HL-60/S4 treated with phorbol 12-myristate 13-acetate at 8.2 ng/mL for 4 days and 3 days (cell line): Measurements from ENCODE around the gene ACBD5.
"Not testable (repeated sequence)": the region's sequence is repeated elsewhere in the genome, so short reads cannot be mapped to it uniquely, and the experiment has no call there.

ENCODE experiments used
- in situ Hi-C: fragments of 300-500 bp; cut with MboI; formaldehyde crosslinking; loops from 2 replicates; pipeline ENCODE4 v1.15.0; 2022; ENCODE audit warnings: low sequenced_read_pairs

ACBD5 gene

DNA sequence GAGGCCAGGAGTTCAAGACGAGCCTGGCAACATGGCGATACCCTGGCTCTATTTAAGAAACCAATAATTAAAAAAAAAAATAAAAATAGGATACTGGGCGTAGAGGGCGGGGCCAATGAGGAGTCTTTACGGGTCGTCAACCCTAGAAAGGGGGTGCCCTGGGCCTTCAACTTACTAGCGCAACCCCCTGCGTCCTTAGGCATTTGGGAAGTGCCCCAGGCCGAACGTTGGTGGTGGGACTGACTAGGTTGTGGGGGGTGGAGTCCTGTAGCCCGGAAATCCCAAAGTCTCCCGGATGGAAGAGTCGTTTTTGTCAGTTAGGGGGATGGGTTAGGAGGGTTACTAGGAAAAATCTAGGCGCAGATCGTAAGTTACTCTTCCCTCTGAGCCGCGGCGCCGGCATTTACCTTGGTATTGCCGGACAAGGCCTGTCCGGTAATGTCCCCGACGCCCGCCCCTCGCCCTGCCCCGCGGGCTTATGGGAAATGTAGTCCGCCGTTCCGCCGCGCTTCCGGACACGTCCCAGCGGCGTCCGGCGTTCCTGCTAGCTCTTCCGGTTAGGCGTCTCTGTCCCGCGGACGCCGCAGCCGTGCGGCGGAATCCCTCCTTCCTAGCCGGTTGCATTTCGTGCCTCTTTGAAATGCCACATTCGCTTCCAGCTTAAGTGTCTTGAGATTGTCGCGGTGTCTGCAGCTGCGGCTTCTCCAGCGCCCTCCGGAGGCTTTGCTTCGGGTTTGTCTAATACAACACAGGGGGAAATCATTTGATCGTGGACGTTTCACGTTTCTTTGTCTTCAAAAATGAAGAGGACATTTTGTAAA lies 1.3 kb upstream of the ACBD5 start:
- in situ Hi-C loops = loop anchor here (25.0 kb wide), 1 partner anchor 120 kb away; no protein-coding TSS in a partner anchor

DNA sequence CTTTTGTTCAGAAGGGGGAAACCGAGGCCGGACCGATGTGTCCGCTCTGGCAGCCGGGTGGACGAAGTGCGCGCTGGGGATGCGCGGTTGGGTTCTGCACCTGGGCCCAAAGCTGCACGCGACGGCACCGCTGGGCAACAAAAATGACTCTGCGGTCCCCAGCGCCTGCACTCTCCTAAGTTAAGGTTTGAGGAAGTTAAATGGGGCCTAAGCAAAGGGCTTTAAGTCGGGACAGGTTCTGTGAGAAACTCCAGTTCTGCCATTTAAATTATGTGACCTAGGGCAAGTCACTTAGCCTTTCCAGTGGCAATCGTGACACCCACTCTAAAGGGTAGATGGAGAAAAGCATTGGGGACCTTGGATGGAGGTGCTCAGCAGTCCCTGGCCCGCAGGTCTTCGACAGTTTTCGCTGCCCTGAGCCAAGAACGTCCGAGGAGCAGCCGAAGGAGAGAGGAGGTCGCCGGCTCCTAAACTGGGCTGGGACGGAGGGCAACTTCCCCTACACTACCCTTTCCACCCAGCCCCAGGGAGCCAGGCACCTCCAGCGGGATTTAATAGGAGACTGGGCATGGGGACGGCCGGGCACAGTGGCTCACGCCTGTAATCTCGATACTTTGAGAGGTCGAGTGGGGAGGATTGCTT lies 534 bp upstream of the ACBD5 start:
- in situ Hi-C loops = loop anchor here (25.0 kb wide), 1 partner anchor 121 kb away; no protein-coding TSS in a partner anchor

DNA sequence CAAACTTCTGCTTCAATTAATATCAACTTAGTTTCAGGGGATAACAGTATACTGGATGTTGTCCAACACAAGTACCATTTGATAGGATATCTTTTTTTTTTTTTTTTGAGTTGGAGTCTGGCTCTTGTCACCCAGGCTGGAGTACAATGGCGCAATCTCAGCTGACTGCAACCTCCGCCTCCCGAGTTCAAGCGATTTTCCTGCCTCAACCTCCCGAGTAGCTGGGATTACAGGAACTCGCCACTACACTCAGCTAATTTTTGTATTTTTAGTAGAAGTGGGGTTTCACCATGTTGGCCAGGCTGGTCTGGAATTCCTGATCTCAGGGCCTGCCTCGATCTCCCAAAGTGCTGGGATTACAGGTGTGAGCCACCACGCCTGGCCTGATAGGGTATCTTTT lies 3.1 kb downstream of the ACBD5 start:
- in situ Hi-C loops = loop anchor here (25.0 kb wide), 1 partner anchor 125 kb away; no protein-coding TSS in a partner anchor

DNA sequence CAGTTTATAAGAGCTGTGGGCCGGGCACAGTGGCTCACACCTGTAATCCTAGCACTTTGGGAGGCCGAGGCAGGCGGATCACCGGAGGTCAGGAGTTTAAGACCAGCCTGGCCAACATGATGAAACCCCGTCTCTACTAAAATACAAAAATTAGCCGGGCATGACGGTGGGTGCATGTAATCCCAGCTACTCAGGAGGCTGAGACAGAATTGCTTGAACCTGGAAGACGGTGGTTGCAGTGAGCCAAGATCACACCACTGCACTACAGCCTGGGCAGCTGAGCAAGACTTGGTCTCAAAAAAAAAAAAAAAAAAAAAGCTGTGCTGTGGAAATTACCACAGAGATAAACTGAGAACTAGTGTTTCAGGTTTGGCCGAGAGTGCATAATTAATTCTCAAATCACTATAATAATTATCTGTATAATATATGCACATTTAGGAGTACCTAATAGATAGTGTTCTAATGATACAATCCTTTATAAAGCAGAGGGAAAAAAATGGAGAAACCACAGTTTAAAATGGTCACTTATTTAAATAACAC lies 3.9 kb downstream of the ACBD5 start:
- in situ Hi-C loops = loop anchor here (25.0 kb wide), 1 partner anchor 126 kb away; no protein-coding TSS in a partner anchor

DNA sequence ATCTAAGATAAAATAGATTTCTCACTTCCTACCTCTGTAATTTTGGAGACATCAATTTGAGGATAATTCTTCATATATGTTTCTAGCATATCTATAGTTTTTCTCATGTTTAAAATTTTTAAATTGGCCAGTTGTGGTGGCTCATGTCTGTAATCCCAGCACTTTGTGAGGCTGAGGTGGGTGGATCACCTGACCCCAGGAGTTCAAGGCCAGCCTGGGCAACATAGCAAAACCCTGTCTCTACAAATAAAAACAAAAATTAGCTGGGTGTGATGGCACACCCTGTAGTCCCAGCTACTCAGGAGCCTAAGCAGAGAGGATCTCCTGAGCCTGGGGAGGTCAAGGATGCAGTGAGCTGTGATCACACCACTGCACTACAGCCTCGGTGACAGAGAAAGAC lies 4.9 kb downstream of the ACBD5 start:
- in situ Hi-C loops = loop anchor here (25.0 kb wide), 1 partner anchor 127 kb away; no protein-coding TSS in a partner anchor

DNA sequence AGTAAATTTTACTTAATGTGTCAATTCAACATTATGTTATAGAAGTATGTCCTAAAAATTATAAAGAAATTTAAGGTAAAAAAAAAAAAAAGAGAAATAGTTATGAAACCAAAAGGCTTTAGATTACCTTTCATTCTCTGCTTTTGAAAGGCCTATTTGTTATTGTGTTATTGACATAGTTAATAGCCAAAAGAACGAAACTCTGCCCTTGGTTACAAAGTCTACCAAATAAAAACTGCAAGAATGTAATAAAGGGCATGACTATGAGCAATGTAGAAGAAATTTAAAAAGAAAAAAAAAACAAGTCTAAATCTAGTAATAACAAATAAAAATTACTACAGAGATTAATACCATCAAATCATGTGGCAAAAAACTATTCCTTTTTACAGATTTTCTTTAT lies 10.6 kb downstream of the ACBD5 start:
- in situ Hi-C loops = loop anchor here (25.0 kb wide), 1 partner anchor 132 kb away; no protein-coding TSS in a partner anchor

DNA sequence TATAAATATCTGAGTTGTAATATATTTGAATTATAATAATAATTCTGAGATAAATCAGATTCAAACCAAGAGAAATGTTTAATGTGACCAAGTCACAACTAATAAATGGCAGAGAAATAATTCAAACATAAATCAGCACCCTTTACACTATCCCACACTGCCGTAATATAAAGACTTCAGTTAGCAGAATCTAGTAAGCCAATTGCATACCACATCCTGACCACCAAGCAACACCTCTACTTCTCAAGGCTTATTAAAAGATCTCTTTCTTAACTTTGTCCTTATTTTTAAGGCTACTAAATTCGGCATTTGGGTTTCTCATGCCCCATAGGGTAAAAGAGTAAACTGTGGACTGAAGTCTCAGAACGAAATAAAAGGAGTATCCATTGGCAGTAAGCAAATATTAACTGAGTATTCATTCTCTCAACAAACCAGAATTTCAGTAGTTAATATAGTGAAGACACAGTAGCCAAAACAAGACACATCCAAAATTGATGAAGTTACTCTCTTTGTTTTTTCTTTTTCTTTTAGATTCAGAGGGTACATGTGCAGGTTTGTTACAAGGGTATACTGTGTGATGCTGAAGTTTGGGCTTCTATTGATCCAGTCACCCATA lies 14.8 kb downstream of the ACBD5 start:
- in situ Hi-C loops = loop anchor here (25.0 kb wide), 1 partner anchor 137 kb away; no protein-coding TSS in a partner anchor

DNA sequence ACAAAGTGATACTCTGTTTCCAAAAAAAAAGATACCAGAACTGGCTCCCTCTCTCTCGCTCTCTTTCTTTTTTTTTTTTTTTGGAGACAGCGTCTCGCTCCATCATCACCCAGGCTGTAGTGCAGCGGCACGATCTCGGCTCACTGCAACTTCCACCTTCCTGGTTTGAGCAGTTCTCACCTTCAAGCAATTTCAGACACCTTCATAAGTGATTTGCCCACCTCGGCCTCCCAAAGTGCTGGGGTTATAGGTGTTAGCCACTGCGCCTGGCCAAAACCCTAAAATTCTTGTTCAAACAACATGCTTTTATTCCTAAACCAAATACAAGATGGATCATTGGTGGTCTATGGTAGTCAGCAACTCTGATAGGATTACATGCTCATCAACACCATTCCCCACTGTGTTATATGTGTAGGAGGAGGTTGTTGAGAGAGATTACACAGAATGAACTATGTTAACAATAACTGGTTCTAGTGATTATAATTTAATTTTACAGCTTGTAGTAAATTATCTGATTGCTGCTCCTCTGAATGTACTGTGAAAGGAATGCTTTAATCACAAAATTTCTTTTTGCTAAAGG lies 15.5 kb downstream of the ACBD5 start:
- in situ Hi-C loops = loop anchor here (25.0 kb wide), 1 partner anchor 137 kb away; no protein-coding TSS in a partner anchor

DNA sequence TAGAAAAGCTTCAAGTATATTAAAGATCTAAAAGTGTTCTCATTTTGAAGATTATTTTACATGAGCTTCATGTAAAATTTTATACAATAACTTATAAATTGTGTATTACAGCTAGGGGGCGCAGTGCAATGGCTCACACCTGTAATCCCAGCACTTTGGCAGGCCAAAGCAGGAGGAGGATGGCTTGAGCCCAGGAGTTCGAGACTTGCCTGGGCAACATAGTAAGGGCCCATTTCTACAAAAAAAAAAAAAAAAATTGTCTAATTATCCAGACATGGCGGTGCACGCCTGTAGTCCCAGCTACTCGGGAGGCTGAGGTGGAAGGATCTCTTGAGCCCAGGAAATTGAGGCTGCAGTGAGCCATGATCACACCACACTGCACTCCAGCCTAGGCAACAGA lies 16.6 kb downstream of the ACBD5 start:
- in situ Hi-C loops = no loop called here

DNA sequence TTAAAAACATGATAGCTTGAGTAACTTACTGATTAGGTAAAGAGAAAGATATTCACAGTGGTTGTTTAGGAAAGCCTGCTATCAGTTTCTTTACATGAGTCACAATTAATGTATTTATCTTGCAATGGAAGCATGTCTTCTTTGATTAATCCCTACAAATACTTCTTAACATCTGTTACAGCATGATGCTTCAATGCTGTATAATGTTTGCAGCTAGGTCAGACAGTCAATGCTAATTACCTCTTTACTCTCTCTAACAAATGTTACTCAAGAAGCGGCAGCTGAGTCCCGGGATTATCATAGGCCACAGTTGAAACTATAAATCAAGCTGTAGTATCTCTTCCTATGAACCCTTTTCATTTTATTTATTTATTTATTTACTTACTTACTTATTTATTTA lies 33.2 kb downstream of the ACBD5 start:
- in situ Hi-C loops = no loop called here

DNA sequence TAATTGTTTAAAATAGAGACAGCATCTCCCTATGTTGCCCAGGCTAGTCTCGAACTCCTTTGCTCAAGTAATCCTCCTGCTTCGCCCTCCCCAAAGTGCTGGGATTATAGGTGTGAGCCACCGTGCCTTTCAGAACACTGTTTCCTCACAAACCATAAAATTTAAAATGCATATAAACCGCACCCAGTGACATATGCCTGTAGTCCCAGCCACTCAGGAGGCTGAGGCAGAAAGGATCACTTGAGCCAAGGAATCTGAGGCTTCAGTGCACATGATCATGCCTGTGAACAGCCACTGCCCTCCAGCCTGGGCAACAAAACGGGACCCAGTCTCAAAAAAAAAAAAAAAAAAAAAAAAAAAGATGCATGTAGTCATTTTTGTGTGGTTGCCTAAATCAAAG lies 36.8 kb downstream of the ACBD5 start:
- in situ Hi-C loops = no loop called here

DNA sequence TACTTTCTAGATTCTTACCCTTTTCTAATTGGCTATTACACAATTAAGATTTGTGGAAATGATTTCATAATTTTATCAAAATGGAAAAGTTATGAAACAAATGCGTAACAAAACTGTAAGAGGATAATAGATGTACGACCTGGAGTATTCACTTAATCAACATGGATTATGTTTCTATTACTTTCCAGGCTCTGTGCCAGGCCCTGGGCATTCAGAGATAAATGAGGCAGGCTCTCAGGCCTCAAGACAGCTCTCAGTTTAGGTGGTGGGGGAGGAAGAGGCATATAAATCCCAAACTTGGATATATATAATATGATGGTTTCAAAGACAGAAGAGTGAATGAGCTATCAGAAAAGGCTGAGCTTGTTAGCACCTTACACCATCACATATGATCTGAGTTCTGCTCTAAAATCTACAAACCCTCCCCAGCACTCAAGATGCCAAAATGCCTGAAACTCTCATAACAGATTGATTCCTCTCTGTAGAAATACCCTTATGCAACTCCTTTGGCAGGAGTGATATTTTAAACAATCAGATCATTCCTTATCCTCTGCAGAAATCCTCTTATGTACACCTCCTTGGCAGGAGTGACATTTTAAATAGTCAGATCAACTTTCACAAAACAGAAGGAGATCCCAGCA lies 42.5 kb downstream of the ACBD5 start:
- in situ Hi-C loops = no loop called here

DNA sequence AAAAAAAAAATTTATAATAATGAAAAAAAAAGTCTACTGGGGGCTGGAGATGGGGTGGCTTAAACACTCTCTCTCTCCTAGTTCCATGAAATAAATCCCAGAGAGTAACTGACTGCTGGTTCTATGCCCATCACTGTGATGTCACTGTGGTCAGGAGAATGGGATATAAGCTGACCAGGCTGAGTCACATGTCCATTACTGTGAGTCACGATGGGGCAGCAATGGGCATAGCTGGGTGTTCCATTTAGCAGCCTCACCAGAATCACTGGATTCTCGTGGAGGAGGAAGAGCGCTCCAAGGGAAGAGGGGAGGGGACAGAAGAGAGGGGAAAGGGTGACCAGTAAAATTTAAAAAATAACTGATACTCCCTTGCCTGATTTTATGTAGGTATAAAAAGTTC lies 48.3 kb downstream of the ACBD5 start:
- in situ Hi-C loops = no loop called here

DNA sequence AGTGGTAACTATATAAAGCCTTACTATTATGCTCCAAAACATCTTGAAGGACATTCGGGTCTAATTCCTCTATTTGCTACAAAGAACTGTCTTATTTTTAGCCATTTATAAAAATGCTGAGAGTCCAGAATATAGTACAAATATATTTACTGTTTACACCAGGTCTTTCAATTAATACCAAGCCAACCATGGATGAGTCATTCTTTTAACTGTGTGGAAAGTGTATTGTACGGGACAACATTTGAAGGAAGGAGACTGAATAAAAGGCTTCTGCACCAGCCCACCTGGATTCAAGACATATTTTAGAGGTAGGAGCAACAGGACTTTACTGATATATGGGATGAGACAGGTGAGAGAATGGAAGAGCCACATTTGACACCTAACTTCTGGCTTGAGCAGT lies 50.1 kb downstream of the ACBD5 start:
- in situ Hi-C loops = no loop called here

DNA sequence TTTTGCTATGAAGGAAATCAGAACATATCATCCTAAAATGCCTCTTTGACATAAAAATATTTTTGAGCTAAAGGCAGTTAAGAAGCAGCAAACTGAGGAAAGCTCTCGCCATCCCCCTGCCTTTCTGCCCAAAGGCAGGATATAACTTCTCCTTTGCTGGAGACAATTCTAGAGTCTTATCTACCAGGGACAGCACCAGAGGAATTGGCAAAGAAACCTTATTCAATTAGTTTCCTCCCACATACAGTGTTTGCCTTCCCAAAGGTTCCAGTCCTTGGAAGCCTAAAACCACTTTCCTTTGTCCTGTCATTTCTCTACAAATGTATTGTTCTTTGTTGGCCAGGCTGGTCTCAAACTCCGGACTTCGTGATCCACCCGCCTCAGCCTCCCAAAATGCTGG lies 51.7 kb downstream of the ACBD5 start:
- in situ Hi-C loops = no loop called here

DNA sequence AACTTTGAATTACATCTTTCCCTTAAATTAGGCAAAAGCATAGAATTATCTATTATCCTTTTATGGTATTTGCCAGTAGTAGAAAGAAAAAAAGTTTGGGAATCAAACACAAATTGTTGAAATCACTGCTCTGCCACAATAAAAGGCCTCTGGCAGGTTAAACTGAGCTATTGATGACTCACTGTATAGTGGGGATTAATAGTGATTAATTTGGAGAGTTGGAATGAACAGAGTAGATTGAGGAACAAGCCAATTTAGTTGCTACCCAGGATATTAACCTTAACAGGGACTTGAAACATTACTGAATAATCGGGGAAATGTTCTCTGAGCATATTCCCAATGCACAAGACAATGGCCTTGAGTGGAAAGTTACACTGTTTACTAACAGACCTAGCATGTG lies 52.3 kb downstream of the ACBD5 start:
- in situ Hi-C loops = no loop called here

DNA sequence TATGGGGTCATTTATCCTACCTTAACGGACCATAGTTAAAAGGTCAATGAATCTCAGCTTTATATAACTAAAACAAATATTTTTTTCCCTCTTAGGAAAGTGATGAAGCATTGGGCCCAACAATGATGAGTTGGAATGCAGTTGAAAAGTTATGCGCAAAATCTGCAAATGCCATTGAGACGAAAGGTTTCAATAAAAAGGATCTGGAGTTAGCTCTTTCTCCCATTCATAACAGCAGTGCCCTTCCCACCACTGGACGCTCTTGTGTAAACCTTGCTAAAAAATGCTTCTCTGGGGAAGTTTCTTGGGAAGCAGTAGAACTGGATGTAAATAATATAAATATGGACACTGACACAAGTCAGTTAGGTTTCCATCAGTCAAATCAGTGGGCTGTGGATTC lies 70.7 kb downstream of the ACBD5 start:
- in situ Hi-C loops = no loop called here

DNA sequence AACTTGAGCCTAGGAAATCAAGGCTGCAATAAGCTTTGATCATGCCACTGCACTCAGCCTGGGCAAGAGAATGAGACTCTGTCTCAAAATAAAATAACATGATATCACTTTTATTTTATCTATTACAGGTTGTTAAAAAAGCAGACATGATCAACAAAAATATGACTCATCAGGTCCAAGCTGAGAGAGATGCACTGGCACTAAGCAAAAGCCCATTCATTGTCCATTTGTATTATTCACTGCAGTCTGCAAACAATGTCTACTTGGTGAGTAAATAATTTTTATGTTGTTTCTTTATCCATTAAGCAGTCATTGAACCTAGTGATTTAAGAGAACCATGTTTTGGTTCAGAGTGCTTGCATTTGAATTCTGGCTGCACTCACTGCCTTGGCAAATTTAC lies 82.2 kb downstream of the ACBD5 start:
- in situ Hi-C loops = no loop called here

DNA sequence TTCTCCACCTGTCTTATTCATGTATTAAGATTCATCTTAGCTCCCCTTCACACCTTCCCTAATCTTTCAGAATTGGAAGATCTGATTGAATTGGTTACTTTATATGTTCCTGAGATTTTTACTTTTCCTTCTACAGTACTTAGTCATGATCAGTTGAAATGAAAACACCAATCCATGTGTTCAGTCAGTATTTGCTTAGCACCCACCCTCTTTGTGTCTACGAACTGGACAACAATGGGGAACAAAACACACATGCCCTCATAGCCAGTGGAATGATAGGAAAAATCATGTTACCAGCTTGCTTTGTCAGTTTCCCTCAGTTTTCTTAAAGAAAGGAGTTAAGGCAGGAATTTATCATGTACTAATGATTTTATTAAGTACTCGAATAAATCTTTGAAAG lies 83.4 kb downstream of the ACBD5 start:
- in situ Hi-C loops = no loop called here

DNA sequence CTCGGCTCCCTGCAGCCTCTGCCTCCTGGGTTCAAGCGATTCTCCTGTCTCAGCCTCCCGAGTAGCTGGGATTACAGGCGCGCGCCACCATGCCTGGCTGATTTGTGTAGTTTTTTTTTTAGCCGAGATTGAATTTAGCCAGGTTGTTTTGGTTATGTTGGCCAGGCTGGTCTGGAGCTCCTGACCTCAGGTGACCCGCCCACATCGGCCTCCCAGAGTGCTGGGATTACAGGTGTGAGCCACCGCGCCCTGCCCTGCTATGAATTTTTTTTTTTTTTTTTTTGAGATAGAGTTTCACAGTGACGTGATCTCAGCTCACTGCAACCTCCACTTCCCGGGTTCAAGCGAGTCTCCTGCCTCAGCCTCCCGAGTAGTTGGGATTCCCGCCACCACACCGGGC lies 84.0 kb downstream of the ACBD5 start:
- in situ Hi-C loops = not testable (repeated sequence)
